ENCODE results near the gene ICOS. TPM values are rescaled to one million over a fixed set of nuclear protein-coding genes. Genes with fewer than 3 reads are reported as not detected.
"Not testable (repeated sequence)": the region's sequence is repeated elsewhere in the genome, so short reads cannot be mapped to it uniquely, and the experiment has no call there.

ICOS gene
- total and polyA plus RNA-seq, 4 donors: 0.10 to 0.49 TPM; not detected in 2

DNA sequence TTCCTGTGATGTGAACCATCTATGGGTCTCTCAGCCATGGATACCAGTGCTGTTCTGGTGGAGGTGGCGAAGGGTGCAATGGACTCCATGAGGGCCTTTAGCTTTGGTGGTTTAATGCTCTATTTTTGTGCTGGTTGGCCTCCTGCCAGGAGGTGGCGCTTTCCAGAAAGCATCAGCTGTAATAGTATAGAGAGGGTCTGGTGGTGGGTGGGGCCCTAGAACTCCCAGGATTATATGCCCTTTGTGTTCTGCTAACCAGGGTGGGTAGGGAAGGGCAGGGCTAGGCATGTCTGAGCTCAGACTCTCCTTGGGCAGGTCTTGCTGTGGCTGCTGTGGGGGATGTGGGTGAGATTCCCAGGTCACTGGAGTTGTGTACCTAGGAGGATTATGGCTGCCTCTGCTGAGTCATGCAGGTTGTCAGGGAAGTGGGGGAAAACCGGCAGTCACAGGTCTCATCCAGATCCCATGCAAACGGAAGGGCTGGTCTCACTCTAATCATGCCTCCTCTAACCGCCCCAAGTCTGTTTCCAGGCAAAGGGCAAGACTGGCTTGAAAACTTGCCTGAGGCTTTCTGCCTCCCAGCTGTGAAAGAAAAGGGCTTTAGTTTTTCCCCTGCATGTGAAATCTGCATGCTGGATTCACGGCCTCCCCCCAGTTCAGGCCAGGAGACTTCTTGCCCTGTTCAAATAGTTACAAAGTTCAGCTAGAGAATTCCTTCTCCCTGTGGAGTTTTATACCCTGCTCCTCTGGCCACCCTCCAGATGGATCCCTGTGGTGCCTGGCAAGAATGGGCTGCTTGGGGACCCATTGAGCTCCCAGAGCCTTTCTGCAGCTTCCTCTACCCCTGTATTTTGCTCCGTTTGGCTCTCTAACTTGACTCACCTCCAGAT lies 7.2 kb downstream of the ICOS start:
- H3K27me3 ChIP-seq (ENCODE audit: control insufficient read depth in 1 of 2, insufficient read depth in 2 of 2, low read length in 1 of 2); H3K27ac ChIP-seq (ENCODE audit: low read depth in 1 of 2, low read length in 2 of 2); H3K4me1 ChIP-seq (ENCODE audit: control insufficient read depth in 1 of 2, insufficient read depth in 2 of 2, low read length in 2 of 2); ATAC-seq (ENCODE audit: low FRiP score); intact Hi-C loops (cut with DNase I); DNase-seq; H3K9me3 ChIP-seq (ENCODE audit: control insufficient read depth, low read length); H3K4me3 ChIP-seq (ENCODE audit: low read length in 2 of 2); H3K36me3 ChIP-seq (ENCODE audit: control insufficient read depth in 1 of 2, insufficient read depth in 2 of 2, low read length in 1 of 2): not testable (repeated sequence)
- WGBS, 2 donors: 94 to 95% methylated on average over 7 of the region's 7 CpGs

DNA sequence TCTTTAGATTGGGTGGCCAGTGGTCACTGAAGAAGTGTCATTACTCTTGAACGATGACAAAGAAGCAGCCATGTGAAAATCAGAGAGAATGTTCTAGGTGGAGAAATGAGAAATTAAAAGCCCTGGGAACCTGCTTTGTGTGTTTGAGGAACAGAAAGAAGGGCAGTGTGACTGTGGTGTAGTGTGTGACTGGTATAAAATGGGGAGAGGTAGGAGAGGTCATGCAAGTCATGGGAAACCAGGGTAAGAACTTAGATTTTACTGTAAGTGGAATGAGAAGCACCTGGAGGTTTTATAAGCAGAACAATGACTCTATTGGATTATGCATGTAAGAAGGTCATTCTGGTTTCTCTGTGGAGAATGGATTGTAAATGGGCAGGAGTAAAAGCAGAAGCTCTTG lies 12.2 kb downstream of the ICOS start:
- peaks cover 0 to 2% of the 10 kb centered on the region in 2 donors for H3K36me3 ChIP-seq (ENCODE audit: control insufficient read depth in 1 of 2, insufficient read depth in 2 of 2, low read length in 1 of 2)
- H3K27ac ChIP-seq (ENCODE audit: low read depth in 1 of 2, low read length in 2 of 2): no peak overlapping the region
- no peak for DNase-seq

GRCh38 chr2:203949228-203949627 lies 12.7 kb downstream of the ICOS start:
- no peaks in the 10 kb centered on the region for H3K9me3 ChIP-seq (ENCODE audit: control insufficient read depth, low read length)

More for the DNA sequence above, 12.2 kb downstream of the ICOS start:
- H3K4me3 ChIP-seq (ENCODE audit: low read length in 2 of 2): no peak overlapping the region
- H3K9me3 ChIP-seq (ENCODE audit: control insufficient read depth, low read length): no peaks in the 10 kb centered on the region
- intact Hi-C loops (cut with DNase I): no loop called here
- H3K27me3 ChIP-seq (ENCODE audit: control insufficient read depth in 1 of 2, insufficient read depth in 2 of 2, low read length in 1 of 2): no peaks in the 10 kb centered on the region
- no peak for ATAC-seq (ENCODE audit: low FRiP score)
- 91 to 97% methylated on average over 1 of the region's 1 CpG for WGBS, 2 donors
- peaks cover 0 to 2% of the 10 kb centered on the region in 2 donors for H3K4me1 ChIP-seq (ENCODE audit: control insufficient read depth in 1 of 2, insufficient read depth in 2 of 2, low read length in 2 of 2)

GRCh38 chr2:203951366-203951902 lies 14.9 kb downstream of the ICOS start:
- WGBS, 2 donors: 82% methylated on average over 10 of the region's 10 CpGs
- intact Hi-C loops (cut with DNase I): loop anchor here in 1 of 2 donors (10.0 kb wide), 1 partner anchor 63 kb away; no protein-coding TSS in a partner anchor
- H3K4me1 ChIP-seq (ENCODE audit: control insufficient read depth in 1 of 2, insufficient read depth in 2 of 2, low read length in 2 of 2): peaks cover 0 to 2% of the 10 kb centered on the region in 2 donors
- H3K9me3 ChIP-seq (ENCODE audit: control insufficient read depth, low read length): no peaks in the 10 kb centered on the region
- DNase-seq (no peak), ATAC-seq (ENCODE audit: low FRiP score) (no peak)
- H3K4me3 ChIP-seq (ENCODE audit: low read length in 2 of 2): no peak overlapping the region
- no peak overlapping the region for H3K27ac ChIP-seq (ENCODE audit: low read depth in 1 of 2, low read length in 2 of 2)
- H3K36me3 ChIP-seq (ENCODE audit: control insufficient read depth in 1 of 2, insufficient read depth in 2 of 2, low read length in 1 of 2): no peaks in the 10 kb centered on the region
- no peaks in the 10 kb centered on the region for H3K27me3 ChIP-seq (ENCODE audit: control insufficient read depth in 1 of 2, insufficient read depth in 2 of 2, low read length in 1 of 2)

More at GRCh38 chr2:203949228-203949627, 12.7 kb downstream of the ICOS start:
- ATAC-seq (ENCODE audit: low FRiP score) (no peak), DNase-seq (no peak)
- intact Hi-C loops (cut with DNase I): no loop called here
- H3K27me3 ChIP-seq (ENCODE audit: control insufficient read depth in 1 of 2, insufficient read depth in 2 of 2, low read length in 1 of 2): no peaks in the 10 kb centered on the region
- H3K36me3 ChIP-seq (ENCODE audit: control insufficient read depth in 1 of 2, insufficient read depth in 2 of 2, low read length in 1 of 2): peaks cover 0 to 2% of the 10 kb centered on the region in 2 donors
- peaks cover 0 to 2% of the 10 kb centered on the region in 2 donors for H3K4me1 ChIP-seq (ENCODE audit: control insufficient read depth in 1 of 2, insufficient read depth in 2 of 2, low read length in 2 of 2)
- no peak overlapping the region for H3K4me3 ChIP-seq (ENCODE audit: low read length in 2 of 2)
- WGBS, 2 donors: 83 to 88% methylated on average over 2 of the region's 2 CpGs
- no peak overlapping the region for H3K27ac ChIP-seq (ENCODE audit: low read depth in 1 of 2, low read length in 2 of 2)

- 79 to 84% methylated on average over 4 of the region's 4 CpGs for WGBS, 2 donors
- no peak for ATAC-seq (ENCODE audit: low FRiP score)
- intact Hi-C loops (cut with DNase I): loop anchor here in 1 of 2 donors (10.0 kb wide), 1 partner anchor 56 kb away; no protein-coding TSS in a partner anchor
- no peaks in the 10 kb centered on the region for H3K27me3 ChIP-seq (ENCODE audit: control insufficient read depth in 1 of 2, insufficient read depth in 2 of 2, low read length in 1 of 2)
- H3K4me1 ChIP-seq (ENCODE audit: control insufficient read depth in 1 of 2, insufficient read depth in 2 of 2, low read length in 2 of 2): peaks cover 0 to 8% of the 10 kb centered on the region in 2 donors
- no peak for DNase-seq
- no peak overlapping the region for H3K4me3 ChIP-seq (ENCODE audit: low read length in 2 of 2)
- peak overlapping the region; percentile 12 to 52 for H3K27ac ChIP-seq (ENCODE audit: low read depth in 1 of 2, low read length in 2 of 2)
- no peaks in the 10 kb centered on the region for H3K9me3 ChIP-seq (ENCODE audit: control insufficient read depth, low read length)
- H3K36me3 ChIP-seq (ENCODE audit: control insufficient read depth in 1 of 2, insufficient read depth in 2 of 2, low read length in 1 of 2): peaks cover 0 to 2% of the 10 kb centered on the region in 2 donors
Observed at GRCh38 chr2:203959265-203959664, 22.7 kb downstream of the ICOS start.

DNA sequence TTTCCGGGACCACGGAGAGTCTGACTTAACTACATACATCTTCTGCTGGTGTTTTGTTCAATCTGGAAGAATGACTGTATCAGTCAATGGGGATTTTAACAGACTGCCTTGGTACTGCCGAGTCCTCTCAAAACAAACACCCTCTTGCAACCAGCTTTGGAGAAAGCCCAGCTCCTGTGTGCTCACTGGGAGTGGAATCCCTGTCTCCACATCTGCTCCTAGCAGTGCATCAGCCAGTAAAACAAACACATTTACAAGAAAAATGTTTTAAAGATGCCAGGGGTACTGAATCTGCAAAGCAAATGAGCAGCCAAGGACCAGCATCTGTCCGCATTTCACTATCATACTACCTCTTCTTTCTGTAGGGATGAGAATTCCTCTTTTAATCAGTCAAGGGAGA lies 23.1 kb downstream of the ICOS start:
- 44 to 55% methylated on average over 4 of the region's 4 CpGs for WGBS, 2 donors
- H3K27me3 ChIP-seq (ENCODE audit: control insufficient read depth in 1 of 2, insufficient read depth in 2 of 2, low read length in 1 of 2): no peaks in the 10 kb centered on the region
- peak; percentile 38 for ATAC-seq (ENCODE audit: low FRiP score)
- H3K36me3 ChIP-seq (ENCODE audit: control insufficient read depth in 1 of 2, insufficient read depth in 2 of 2, low read length in 1 of 2): peaks cover 0 to 2% of the 10 kb centered on the region in 2 donors
- H3K4me1 ChIP-seq (ENCODE audit: control insufficient read depth in 1 of 2, insufficient read depth in 2 of 2, low read length in 2 of 2): peaks cover 0 to 8% of the 10 kb centered on the region in 2 donors
- H3K4me3 ChIP-seq (ENCODE audit: low read length in 2 of 2): no peak overlapping the region
- no peak for DNase-seq
- intact Hi-C loops (cut with DNase I): loop anchor here (10.0 kb wide), 2 partner anchors 55 to 65 kb away; no protein-coding TSS in a partner anchor
- H3K27ac ChIP-seq (ENCODE audit: low read depth in 1 of 2, low read length in 2 of 2): peak overlapping the region; percentile 12 to 52
- H3K9me3 ChIP-seq (ENCODE audit: control insufficient read depth, low read length): no peaks in the 10 kb centered on the region

- intact Hi-C loops (cut with DNase I): loop anchor here in 1 of 2 donors (10.0 kb wide), 1 partner anchor 64 kb away; no protein-coding TSS in a partner anchor
- H3K36me3 ChIP-seq (ENCODE audit: control insufficient read depth in 1 of 2, insufficient read depth in 2 of 2, low read length in 1 of 2): peaks cover 0 to 2% of the 10 kb centered on the region in 2 donors
- ATAC-seq (ENCODE audit: low FRiP score) (no peak), DNase-seq (no peak)
- peak overlapping the region in 1 of 2 donors; percentile 76 for H3K27ac ChIP-seq (ENCODE audit: low read depth in 1 of 2, low read length in 2 of 2)
- WGBS, 2 donors: 27 to 31% methylated on average over 2 of the region's 2 CpGs
- H3K9me3 ChIP-seq (ENCODE audit: control insufficient read depth, low read length): no peaks in the 10 kb centered on the region
- H3K4me3 ChIP-seq (ENCODE audit: low read length in 2 of 2): no peak overlapping the region
- H3K4me1 ChIP-seq (ENCODE audit: control insufficient read depth in 1 of 2, insufficient read depth in 2 of 2, low read length in 2 of 2): peaks cover 0 to 8% of the 10 kb centered on the region in 2 donors
- H3K27me3 ChIP-seq (ENCODE audit: control insufficient read depth in 1 of 2, insufficient read depth in 2 of 2, low read length in 1 of 2): no peaks in the 10 kb centered on the region
Observed at GRCh38 chr2:203960811-203961210, 24.2 kb downstream of the ICOS start.

GRCh38 chr2:203965190-203965589 lies 28.6 kb downstream of the ICOS start:
- 13 to 15% methylated on average over 7 of the region's 7 CpGs for WGBS, 2 donors
- H3K36me3 ChIP-seq (ENCODE audit: control insufficient read depth in 1 of 2, insufficient read depth in 2 of 2, low read length in 1 of 2); ATAC-seq (ENCODE audit: low FRiP score); H3K27ac ChIP-seq (ENCODE audit: low read depth in 1 of 2, low read length in 2 of 2); H3K9me3 ChIP-seq (ENCODE audit: control insufficient read depth, low read length); H3K4me1 ChIP-seq (ENCODE audit: control insufficient read depth in 1 of 2, insufficient read depth in 2 of 2, low read length in 2 of 2); H3K27me3 ChIP-seq (ENCODE audit: control insufficient read depth in 1 of 2, insufficient read depth in 2 of 2, low read length in 1 of 2): not testable (repeated sequence)
- H3K4me3 ChIP-seq (ENCODE audit: low read length in 2 of 2): peak overlapping the region in 1 of 2 donors; percentile 39
- DNase-seq: peak; percentile 65 to 87
- intact Hi-C loops (cut with DNase I): loop anchor here in 1 of 2 donors (10.0 kb wide), 1 partner anchor 60 kb away; no protein-coding TSS in a partner anchor
